Cardiac muscle cell (in vitro differentiated cells and primary cell): ENCODE results near the gene ZNF70. TPM values are rescaled to one million over a fixed set of nuclear protein-coding genes. Genes with fewer than 3 reads are reported as not detected.

Experiments
- DNase-seq, 2 donors: peaks; one replicate each; pipeline versions ENCODE4 v3.0.0 to v3.0.0-alpha.2; 2010 to 2017; ENCODE audit warnings: low read depth in 1 of 2, low spot score in 1 of 2
- H3K27ac ChIP-seq: fragments of 200-600 bp; sonication (generic); 2 replicates; pipeline ENCODE4 v1.5.1; 2016
- H3K27me3 ChIP-seq: fragments of 200-600 bp; sonication (generic); 2 replicates; pipeline ENCODE4 v1.6.0; 2016; ENCODE audit warnings: control low read depth
- H3K36me3 ChIP-seq: fragments of 200-600 bp; sonication (generic); 2 replicates; pipeline ENCODE4 v1.5.1; 2016; ENCODE audit warnings: control low read depth
- H3K4me1 ChIP-seq: fragments of 200-600 bp; sonication (generic); 2 replicates; pipeline ENCODE4 v1.8.1; 2017; ENCODE audit warnings: low read depth, mild to moderate bottlenecking, mixed run types
- H3K4me3 ChIP-seq: fragments of 200-600 bp; sonication (generic); 2 replicates; pipeline ENCODE4 v1.5.1; 2016; ENCODE audit warnings: mild to moderate bottlenecking
- H3K9me3 ChIP-seq: fragments of 200-600 bp; sonication (generic); 2 replicates; pipeline ENCODE4 v1.5.1; 2017; ENCODE audit warnings: low read depth, mild to moderate bottlenecking, control low read depth
- polyA plus RNA-seq: library from polyadenylated mRNA; unstranded; fragments of >200 nt; fragmentation: Nextera tagmentation; extraction: Ambion mirVana; gene quantifications from 2 replicates; pipeline ENCODE4 v1.2.1, GENCODE V29; 2016
- total RNA-seq: library from RNA; depleted of rRNA; stranded (reverse); fragments of >200 nt; gene quantifications from 2 replicates; pipeline ENCODE4 v1.2.3, GENCODE V29; 2016
- TF ChIP-seq, protein P1 (sequence below): IDR thresholded peaks from 2 replicates; pipeline ENCODE4 v1.5.1; 2012; ENCODE audit warnings: low read depth, mild to moderate bottlenecking, low read length

The ZNF70 gene
- total and polyA plus RNA-seq, 2 experiments from 2014 or later, result 2.3 to 8.4 TPM

DNA sequence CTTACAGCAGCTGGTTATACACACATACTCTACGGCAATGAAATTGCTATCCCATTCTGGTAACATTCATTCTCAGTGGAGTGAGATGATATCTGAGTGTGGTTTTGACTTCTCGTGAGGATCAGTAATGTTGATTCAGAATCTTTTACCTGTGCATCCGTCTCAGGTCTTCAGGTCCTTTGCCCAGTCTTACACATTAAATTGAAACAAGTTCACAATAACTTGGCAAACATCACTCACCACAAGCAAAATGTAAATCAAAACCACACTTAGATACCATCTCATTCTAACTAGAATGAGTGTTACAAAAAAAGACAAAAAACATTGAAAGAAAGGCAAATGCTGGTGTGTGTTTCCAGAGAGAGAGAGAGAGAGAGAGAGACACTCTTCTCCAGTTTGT lies 46.1 kb downstream of the ZNF70 start:
- no peak overlapping the region for H3K4me3 ChIP-seq
- TF ChIP-seq, protein P1, sequence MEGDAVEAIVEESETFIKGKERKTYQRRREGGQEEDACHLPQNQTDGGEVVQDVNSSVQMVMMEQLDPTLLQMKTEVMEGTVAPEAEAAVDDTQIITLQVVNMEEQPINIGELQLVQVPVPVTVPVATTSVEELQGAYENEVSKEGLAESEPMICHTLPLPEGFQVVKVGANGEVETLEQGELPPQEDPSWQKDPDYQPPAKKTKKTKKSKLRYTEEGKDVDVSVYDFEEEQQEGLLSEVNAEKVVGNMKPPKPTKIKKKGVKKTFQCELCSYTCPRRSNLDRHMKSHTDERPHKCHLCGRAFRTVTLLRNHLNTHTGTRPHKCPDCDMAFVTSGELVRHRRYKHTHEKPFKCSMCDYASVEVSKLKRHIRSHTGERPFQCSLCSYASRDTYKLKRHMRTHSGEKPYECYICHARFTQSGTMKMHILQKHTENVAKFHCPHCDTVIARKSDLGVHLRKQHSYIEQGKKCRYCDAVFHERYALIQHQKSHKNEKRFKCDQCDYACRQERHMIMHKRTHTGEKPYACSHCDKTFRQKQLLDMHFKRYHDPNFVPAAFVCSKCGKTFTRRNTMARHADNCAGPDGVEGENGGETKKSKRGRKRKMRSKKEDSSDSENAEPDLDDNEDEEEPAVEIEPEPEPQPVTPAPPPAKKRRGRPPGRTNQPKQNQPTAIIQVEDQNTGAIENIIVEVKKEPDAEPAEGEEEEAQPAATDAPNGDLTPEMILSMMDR, result no peak
- H3K27me3 ChIP-seq, result no peaks in the 10 kb centered on the region
- H3K36me3 ChIP-seq, result peaks cover 24% of the 10 kb centered on the region
- no peaks in the 10 kb centered on the region for H3K4me1 ChIP-seq
- H3K27ac ChIP-seq, result no peak overlapping the region
- H3K9me3 ChIP-seq, result no peaks in the 10 kb centered on the region
- no peak for DNase-seq

GRCh38 chr22:23704062-23704461 lies 46.9 kb downstream of the ZNF70 start:
- Histone ChIP-seq H3K36me3 (peaks cover 21% of the 10 kb centered on the region), H3K27ac (no peak overlapping the region), H3K27me3 (no peaks in the 10 kb centered on the region), H3K4me1 (no peaks in the 10 kb centered on the region), H3K4me3 (no peak overlapping the region), H3K9me3 (no peaks in the 10 kb centered on the region)
- TF ChIP-seq, protein P1, result no peak
- DNase-seq, result no peak

GRCh38 chr22:23700706-23701105 lies 50.2 kb downstream of the ZNF70 start:
- TF ChIP-seq, protein P1, result no peak
- peak in 1 of 2 donors; percentile 17 for DNase-seq
- Histone ChIP-seq H3K9me3 (no peaks in the 10 kb centered on the region), H3K4me1 (no peaks in the 10 kb centered on the region), H3K4me3 (no peak overlapping the region), H3K27me3 (no peaks in the 10 kb centered on the region), H3K27ac (no peak overlapping the region), H3K36me3 (no peaks in the 10 kb centered on the region)

GRCh38 chr22:23698673-23699235 lies 52.2 kb downstream of the ZNF70 start:
- no peaks in the 10 kb centered on the region for H3K27me3 ChIP-seq
- DNase-seq, result no peak
- no peaks in the 10 kb centered on the region for H3K9me3 ChIP-seq
- no peak overlapping the region for H3K27ac ChIP-seq
- TF ChIP-seq, protein P1, result no peak
- H3K36me3 ChIP-seq, result no peaks in the 10 kb centered on the region
- no peak overlapping the region for H3K4me3 ChIP-seq
- no peaks in the 10 kb centered on the region for H3K4me1 ChIP-seq

DNA sequence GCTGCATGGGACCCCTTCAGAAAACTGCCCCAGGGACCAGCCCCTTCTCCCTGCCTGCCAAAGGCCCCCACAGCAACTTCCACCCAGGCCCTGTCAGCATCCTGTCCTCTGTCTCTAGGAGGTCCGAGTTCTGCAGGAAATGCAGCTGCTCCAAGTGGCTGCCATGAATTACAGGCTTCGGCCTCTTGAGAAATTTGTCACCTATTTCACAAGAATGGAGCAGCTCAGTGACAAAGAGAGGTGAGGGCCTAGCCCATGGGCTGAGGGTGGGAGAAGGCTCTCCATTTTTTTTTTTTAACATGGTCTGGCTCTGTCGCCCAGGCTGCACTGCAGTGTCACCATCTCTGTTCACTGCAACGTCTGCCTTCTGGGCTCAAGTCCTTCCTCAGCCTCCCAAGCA lies 52.8 kb downstream of the ZNF70 start:
- Histone ChIP-seq H3K4me3 (no peak overlapping the region), H3K27ac (no peak overlapping the region), H3K27me3 (no peaks in the 10 kb centered on the region), H3K9me3 (no peaks in the 10 kb centered on the region), H3K36me3 (no peaks in the 10 kb centered on the region), H3K4me1 (no peaks in the 10 kb centered on the region)
- TF ChIP-seq, protein P1, result no peak
- DNase-seq, result no peak
